GM23248 (cell line): ENCODE measurements around the gene SPDEF.

Experiments used
- EZH2 ChIP-seq: fragments of 200-600 bp; sonication (generic); IDR thresholded peaks from 2 replicates; pipeline ENCODE4 v1.6.1; 2018; ENCODE audit warnings: antibody characterized with exemption, mild to moderate bottlenecking; ENCODE audit not compliant: insufficient read depth, poor library complexity, severe bottlenecking
- EZH2phosphoT487 ChIP-seq: fragments of 200-600 bp; sonication (generic); IDR thresholded peaks from 2 replicates; pipeline ENCODE4 v1.6.1; 2018; ENCODE audit warnings: antibody characterized with exemption, moderate library complexity, mild to moderate bottlenecking, low read depth; ENCODE audit not compliant: insufficient read depth

DNA sequence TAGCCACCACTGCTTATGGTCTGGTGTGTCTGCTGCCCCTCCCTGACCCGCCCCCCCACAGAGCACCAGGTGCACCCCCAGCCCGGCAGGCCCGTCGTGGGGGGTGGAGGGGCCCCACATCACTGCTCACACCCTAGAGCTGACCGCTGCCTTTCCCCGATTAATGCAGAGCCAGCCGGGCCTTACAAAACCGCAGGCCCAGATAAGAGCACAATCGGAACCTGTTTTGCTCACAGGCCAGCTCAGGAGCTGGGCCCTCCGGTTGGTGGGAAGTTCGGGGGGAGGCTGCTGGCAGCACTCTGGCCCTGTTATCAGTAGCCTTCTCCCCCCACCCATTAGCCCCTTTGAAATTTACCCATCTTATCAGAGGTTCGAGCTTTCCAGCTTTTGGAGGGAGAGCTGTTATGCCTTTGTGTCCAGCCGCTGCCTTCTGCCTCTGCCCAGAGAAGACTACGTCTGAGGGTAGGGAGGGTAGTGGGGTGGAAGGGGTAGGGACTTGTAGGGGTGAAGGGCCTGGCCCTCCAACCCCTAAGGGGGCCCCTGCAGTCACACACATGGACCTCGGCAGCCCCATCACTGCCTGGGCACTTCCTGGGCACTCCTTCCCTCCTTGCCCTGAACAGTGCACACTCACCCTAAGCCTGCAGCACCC lies 6.9 kb upstream of the SPDEF start:
- TF ChIP-seq EZH2phosphoT487 (no peak), EZH2 (no peak)
